ENCODE data around the gene RNU1-2. TPM values are rescaled to one million over a fixed set of nuclear protein-coding genes. Genes with fewer than 3 reads are reported as not detected.
"Not testable (repeated sequence)": the region's sequence is repeated elsewhere in the genome, so short reads cannot be mapped to it uniquely, and the experiment has no call there.

Gene RNU1-2
- total and polyA plus RNA-seq, 2 of the 4 experiments (the other 2 are of a cell fraction): under 0.01 TPM; not detected in 1

DNA sequence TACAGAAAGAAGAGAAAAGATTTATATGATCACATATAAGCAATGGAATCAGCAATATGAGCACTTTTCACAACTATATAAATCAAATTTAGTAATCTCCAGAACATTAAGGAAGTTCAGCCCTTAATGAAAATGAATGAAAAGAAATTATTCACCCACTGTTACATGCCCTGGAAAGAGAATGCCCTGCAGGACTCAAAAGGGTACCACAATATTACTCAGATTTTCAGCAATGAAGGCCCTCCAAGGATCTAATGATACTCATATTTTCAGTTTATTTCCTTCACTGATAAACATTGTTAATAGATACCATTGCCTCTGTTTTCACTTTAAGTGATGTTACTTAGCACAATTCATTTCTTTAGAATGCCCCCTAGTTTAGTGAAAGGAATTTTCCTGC, 2.5 kb downstream of the RNU1-2 start:
- H2AK5ac ChIP-seq (ENCODE audit: low read depth, low read length); H2BK5ac ChIP-seq (ENCODE audit: low read depth, low read length, poor library complexity, severe bottlenecking); H4K8ac ChIP-seq (ENCODE audit: low read depth in 2 of 2, low read length in 2 of 2); DNase-seq; H2BK120ac ChIP-seq (ENCODE audit: low read depth, low read length); H4K5ac ChIP-seq (ENCODE audit: low read depth, low read length); H3K4me3 ChIP-seq (ENCODE audit: insufficient read depth, low read depth, low read length); H3K9me1 ChIP-seq (ENCODE audit: insufficient read depth, low read length); in situ Hi-C loops (cut with MboI; ENCODE audit: low sequenced_read_pairs); H2BK15ac ChIP-seq (ENCODE audit: low read depth, low read length); H3K9me3 ChIP-seq (ENCODE audit: control insufficient read depth, insufficient read depth, low read length); H4K91ac ChIP-seq (ENCODE audit: insufficient read depth, low read depth, low read length); H3K4ac ChIP-seq (ENCODE audit: low read depth, low read length); H3K27me3 ChIP-seq (ENCODE audit: control insufficient read depth, insufficient read depth, low read length); H3K36me3 ChIP-seq (ENCODE audit: control insufficient read depth, insufficient read depth, low read length); H2AFZ ChIP-seq (replicated peaks; ENCODE audit: low read length, poor library complexity); H2AK9ac ChIP-seq (replicated peaks; ENCODE audit: low read depth, low read length, poor library complexity); BruUV-seq (replicated peaks); POLR2A ChIA-PET (ENCODE audit: unreplicated experiment); intact Hi-C loops (cut with micrococcal nuclease); H3K23ac ChIP-seq (ENCODE audit: low read depth, low read length); H3K9ac ChIP-seq (ENCODE audit: low read depth, low read length); H3K4me1 ChIP-seq (ENCODE audit: control insufficient read depth, insufficient read depth, low read length); H3K4me2 ChIP-seq (ENCODE audit: low read depth, low read length); H2BK20ac ChIP-seq (ENCODE audit: low read depth, low read length); H3K18ac ChIP-seq (ENCODE audit: low read depth, low read length); ATAC-seq (ENCODE audit: low read depth); H3K14ac ChIP-seq (replicated peaks; ENCODE audit: low read depth, low read length); H3K27ac ChIP-seq (ENCODE audit: insufficient read depth, low read length); H3K79me1 ChIP-seq (ENCODE audit: low read depth in 1 of 2, low read length in 2 of 2); H3K56ac ChIP-seq (ENCODE audit: extremely low read depth, insufficient read depth, low read length); CTCF ChIA-PET; dilution Hi-C loops (cut with HindIII; ENCODE audit: low sequenced_read_pairs, unreplicated experiment): not testable (repeated sequence)
- peak; percentile 60; the same call in 1 of the 2 replicates for TF ChIP-seq POLR2A (IDR thresholded peaks at IDR 0.05; ENCODE audit: low read depth, low read length)
- H4K20me1 ChIP-seq (ENCODE audit: insufficient read depth, low read length): peaks cover 11% of the 10 kb centered on the region

DNA sequence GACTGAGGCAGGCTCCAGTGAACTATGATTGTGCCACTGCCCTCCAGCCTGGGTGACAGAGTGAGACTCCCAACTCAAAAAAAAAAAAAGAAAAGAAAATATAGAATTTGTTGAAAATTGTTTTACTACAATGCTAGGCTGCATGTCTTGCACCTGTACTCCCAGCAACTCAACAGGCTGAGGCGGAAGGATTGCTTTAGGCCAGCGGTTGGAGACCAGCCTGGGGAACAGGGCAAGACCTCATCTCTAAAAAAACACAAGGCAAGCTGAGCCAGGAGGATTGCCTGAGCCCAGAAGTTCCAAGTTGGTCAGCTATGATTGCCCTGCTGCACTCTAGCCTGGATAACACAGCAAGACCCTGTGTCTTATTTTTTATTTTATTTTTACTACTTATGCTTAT, 3.2 kb downstream of the RNU1-2 start:
- H3K27me3 ChIP-seq (ENCODE audit: control insufficient read depth, insufficient read depth, low read length); H3K27ac ChIP-seq (ENCODE audit: insufficient read depth, low read length); H2AK5ac ChIP-seq (ENCODE audit: low read depth, low read length); ATAC-seq (ENCODE audit: low read depth); H2AK9ac ChIP-seq (replicated peaks; ENCODE audit: low read depth, low read length, poor library complexity); BruUV-seq (replicated peaks); DNase-seq; H3K36me3 ChIP-seq (ENCODE audit: control insufficient read depth, insufficient read depth, low read length); H3K4me3 ChIP-seq (ENCODE audit: insufficient read depth, low read depth, low read length); H3K9ac ChIP-seq (ENCODE audit: low read depth, low read length); intact Hi-C loops (cut with micrococcal nuclease); H3K9me1 ChIP-seq (ENCODE audit: insufficient read depth, low read length); H2BK15ac ChIP-seq (ENCODE audit: low read depth, low read length); H3K14ac ChIP-seq (replicated peaks; ENCODE audit: low read depth, low read length); in situ Hi-C loops (cut with MboI; ENCODE audit: low sequenced_read_pairs); H3K4me2 ChIP-seq (ENCODE audit: low read depth, low read length); H3K9me3 ChIP-seq (ENCODE audit: control insufficient read depth, insufficient read depth, low read length); H2AFZ ChIP-seq (replicated peaks; ENCODE audit: low read length, poor library complexity); dilution Hi-C loops (cut with HindIII; ENCODE audit: low sequenced_read_pairs, unreplicated experiment); H4K91ac ChIP-seq (ENCODE audit: insufficient read depth, low read depth, low read length); H3K4ac ChIP-seq (ENCODE audit: low read depth, low read length); H3K23ac ChIP-seq (ENCODE audit: low read depth, low read length); H3K18ac ChIP-seq (ENCODE audit: low read depth, low read length); CTCF ChIA-PET; H4K5ac ChIP-seq (ENCODE audit: low read depth, low read length); H3K79me1 ChIP-seq (ENCODE audit: low read depth in 1 of 2, low read length in 2 of 2); H4K8ac ChIP-seq (ENCODE audit: low read depth in 2 of 2, low read length in 2 of 2); H2BK20ac ChIP-seq (ENCODE audit: low read depth, low read length); POLR2A ChIA-PET (ENCODE audit: unreplicated experiment); H2BK120ac ChIP-seq (ENCODE audit: low read depth, low read length); H3K4me1 ChIP-seq (ENCODE audit: control insufficient read depth, insufficient read depth, low read length); H3K56ac ChIP-seq (ENCODE audit: extremely low read depth, insufficient read depth, low read length); H2BK5ac ChIP-seq (ENCODE audit: low read depth, low read length, poor library complexity, severe bottlenecking): not testable (repeated sequence)
- WGBS, 2 experiments (ENCODE audit: extremely low coverage in 2 of 2, insufficient read length in 1 of 2): no CpG with 5 or more reads among the region's 2 CpGs
- H4K20me1 ChIP-seq (ENCODE audit: insufficient read depth, low read length): peaks cover 11% of the 10 kb centered on the region
